GM23338 (cell line): ENCODE measurements around the gene SIVA1. TPM values are rescaled to one million over a fixed set of nuclear protein-coding genes. Genes with fewer than 3 reads are reported as not detected.
A peak's percentile ranks its signal among the peaks of the same experiment; 100 is the strongest.

Source experiments
- ATAC-seq: fragments of 200-7000 bp; cut with Tn5 transposase; 3 replicates; pipeline ENCODE4 v1.9.1; 2020
- DNase-seq: peaks from one replicate; pipeline ENCODE4 v3.0.0-alpha.2; 2015; ENCODE audit warnings: low spot score
- H2AFZ ChIP-seq: fragments of 200-600 bp; sonication (generic); 2 replicates; pipeline ENCODE4 v1.8.0; 2016; ENCODE audit warnings: antibody characterized with exemption, mild to moderate bottlenecking, moderate library complexity
- H3F3A ChIP-seq: fragments of 200-600 bp; sonication (generic); replicated peaks from 2 replicates; pipeline ENCODE4 v1.8.0; 2017; ENCODE audit warnings: antibody characterized with exemption, mixed run types, low read depth
- H3K27ac ChIP-seq: fragments of 200-600 bp; sonication (generic); 2 replicates; pipeline ENCODE4 v1.6.1; 2016; ENCODE audit warnings: low read depth
- H3K27me3 ChIP-seq: fragments of 200-600 bp; sonication (generic); 2 replicates; pipeline ENCODE4 v1.8.0; 2016; ENCODE audit warnings: mild to moderate bottlenecking, mixed run types, moderate library complexity; ENCODE audit not compliant: insufficient read depth
- H3K36me3 ChIP-seq: fragments of 200-600 bp; sonication (generic); 2 replicates; pipeline ENCODE4 v1.8.0; 2016; ENCODE audit warnings: mild to moderate bottlenecking; ENCODE audit not compliant: insufficient read depth
- H3K4me1 ChIP-seq: fragments of 200-600 bp; sonication (generic); 2 replicates; pipeline ENCODE4 v1.8.0; 2016; ENCODE audit warnings: mild to moderate bottlenecking, moderate library complexity; ENCODE audit not compliant: insufficient read depth
- H3K4me2 ChIP-seq: fragments of 200-600 bp; sonication (generic); 2 replicates; pipeline ENCODE4 v1.7.1; 2017; ENCODE audit warnings: mixed run types
- H3K4me3 ChIP-seq: fragments of 200-600 bp; sonication (generic); 2 replicates; pipeline ENCODE4 v1.6.1; 2016; ENCODE audit warnings: mixed run types
- H3K79me2 ChIP-seq: fragments of 200-600 bp; sonication (generic); replicated peaks from 2 replicates; pipeline ENCODE4 v1.8.0; 2017; ENCODE audit warnings: mild to moderate bottlenecking; ENCODE audit not compliant: insufficient read depth
- H3K9me2 ChIP-seq: fragments of 200-600 bp; sonication (generic); 2 replicates; pipeline ENCODE4 v1.8.0; 2017; ENCODE audit not compliant: insufficient read depth
- H4K20me1 ChIP-seq: fragments of 200-600 bp; sonication (generic); replicated peaks from 2 replicates; pipeline ENCODE4 v1.8.0; 2017; ENCODE audit warnings: mild to moderate bottlenecking; ENCODE audit not compliant: insufficient read depth
- H3K27ac Mint-ChIP-seq: 2 replicates; pipeline ENCODE4 v1.8.0; 2020; ENCODE audit warnings: inconsistent platforms, mild to moderate bottlenecking, moderate library complexity, mixed read lengths
- H3K27me3 Mint-ChIP-seq: 3 replicates; pipeline ENCODE4 v1.8.0; 2022; ENCODE audit warnings: low read depth, mild to moderate bottlenecking, moderate library complexity, mixed read lengths, inconsistent platforms; ENCODE audit not compliant: insufficient read depth, poor library complexity
- H3K36me3 Mint-ChIP-seq: 3 replicates; pipeline ENCODE4 v1.8.0; 2021; ENCODE audit warnings: low read depth, mild to moderate bottlenecking, inconsistent platforms, moderate library complexity, mixed read lengths
- H3K4me1 Mint-ChIP-seq: 3 replicates; pipeline ENCODE4 v1.8.0; 2020; ENCODE audit warnings: mild to moderate bottlenecking, inconsistent platforms, mixed read lengths
- H3K4me3 Mint-ChIP-seq: 3 replicates; pipeline ENCODE4 v1.8.0; 2021; ENCODE audit warnings: moderate library complexity, mild to moderate bottlenecking, inconsistent platforms, mixed read lengths
- H3K9me3 Mint-ChIP-seq: 3 replicates; pipeline ENCODE4 v1.8.0; 2020; ENCODE audit warnings: moderate library complexity, mild to moderate bottlenecking, inconsistent platforms, mixed read lengths
- CREB1 ChIP-seq: fragments of 250-450 bp; sonication (Bioruptor Pico); IDR thresholded peaks from 2 replicates; pipeline ENCODE4 v1.5.0; 2020; ENCODE audit warnings: low read depth, mild to moderate bottlenecking, moderate library complexity
- CTCF ChIP-seq, 2 experiments: fragments of 200-600 bp in 1 of 2; sonication (generic) in 1 of 2; conservative IDR thresholded peaks; 2 replicates each; pipeline versions ENCODE4 v1.5.1 to v1.6.1; 2016 to 2017; ENCODE audit warnings: antibody characterized with exemption in 2 of 2, low read depth in 2 of 2, mild to moderate bottlenecking in 2 of 2, moderate library complexity in 1 of 2
- ETS1 ChIP-seq: IDR thresholded peaks from 2 replicates; pipeline ENCODE4 v1.6.1; 2016; ENCODE audit warnings: antibody characterized with exemption
- EZH2 ChIP-seq: fragments of 200-600 bp; sonication (generic); IDR thresholded peaks from one replicate; pipeline ENCODE4 v1.8.0; 2017; ENCODE audit warnings: antibody characterized with exemption, mild to moderate bottlenecking, low read depth; ENCODE audit not compliant: unreplicated experiment
- EZH2phosphoT487 ChIP-seq: fragments of 200-600 bp; sonication (generic); IDR thresholded peaks from one replicate; pipeline ENCODE4 v1.8.1; 2018; ENCODE audit warnings: antibody characterized with exemption; ENCODE audit not compliant: unreplicated experiment
- JUNB ChIP-seq: IDR thresholded peaks from one replicate; pipeline ENCODE4 v1.6.1; 2016; ENCODE audit warnings: antibody characterized with exemption; ENCODE audit not compliant: unreplicated experiment
- NANOG ChIP-seq: IDR thresholded peaks from 2 replicates; pipeline ENCODE4 v1.6.1; 2016; ENCODE audit warnings: antibody characterized with exemption, borderline replicate concordance
- POLR2AphosphoS5 ChIP-seq: IDR thresholded peaks from 2 replicates; pipeline ENCODE4 v1.6.1; 2016; ENCODE audit warnings: antibody characterized with exemption, low read depth
- REST ChIP-seq: IDR thresholded peaks from one replicate; pipeline ENCODE4 v1.6.1; 2018; ENCODE audit warnings: antibody characterized with exemption; ENCODE audit not compliant: unreplicated experiment
- STAT1 ChIP-seq: IDR thresholded peaks from one replicate; pipeline ENCODE4 v1.6.1; 2016; ENCODE audit warnings: antibody characterized with exemption; ENCODE audit not compliant: unreplicated experiment
- ZNF114 ChIP-seq: fragments of 250-450 bp; sonication (Bioruptor Pico); IDR thresholded peaks from 2 replicates; pipeline ENCODE4 v1.5.0; 2020; ENCODE audit warnings: mild to moderate bottlenecking, moderate library complexity
- polyA plus RNA-seq: library from polyadenylated mRNA; unstranded; fragments of >200 nt; fragmentation: Nextera tagmentation; extraction: Ambion mirVana; gene quantifications from 2 replicates; pipeline ENCODE4 v1.2.1, GENCODE V29; 2016
- total RNA-seq: library from RNA; depleted of rRNA; stranded (reverse); fragments of >200 nt; shearing (Covaris generic); gene quantifications from 2 replicates; pipeline ENCODE4 v1.2.3, GENCODE V29; 2014

SIVA1 gene
- total and polyA plus RNA-seq, 2 experiments from 2014 or later, result 215 to 392 TPM

DNA sequence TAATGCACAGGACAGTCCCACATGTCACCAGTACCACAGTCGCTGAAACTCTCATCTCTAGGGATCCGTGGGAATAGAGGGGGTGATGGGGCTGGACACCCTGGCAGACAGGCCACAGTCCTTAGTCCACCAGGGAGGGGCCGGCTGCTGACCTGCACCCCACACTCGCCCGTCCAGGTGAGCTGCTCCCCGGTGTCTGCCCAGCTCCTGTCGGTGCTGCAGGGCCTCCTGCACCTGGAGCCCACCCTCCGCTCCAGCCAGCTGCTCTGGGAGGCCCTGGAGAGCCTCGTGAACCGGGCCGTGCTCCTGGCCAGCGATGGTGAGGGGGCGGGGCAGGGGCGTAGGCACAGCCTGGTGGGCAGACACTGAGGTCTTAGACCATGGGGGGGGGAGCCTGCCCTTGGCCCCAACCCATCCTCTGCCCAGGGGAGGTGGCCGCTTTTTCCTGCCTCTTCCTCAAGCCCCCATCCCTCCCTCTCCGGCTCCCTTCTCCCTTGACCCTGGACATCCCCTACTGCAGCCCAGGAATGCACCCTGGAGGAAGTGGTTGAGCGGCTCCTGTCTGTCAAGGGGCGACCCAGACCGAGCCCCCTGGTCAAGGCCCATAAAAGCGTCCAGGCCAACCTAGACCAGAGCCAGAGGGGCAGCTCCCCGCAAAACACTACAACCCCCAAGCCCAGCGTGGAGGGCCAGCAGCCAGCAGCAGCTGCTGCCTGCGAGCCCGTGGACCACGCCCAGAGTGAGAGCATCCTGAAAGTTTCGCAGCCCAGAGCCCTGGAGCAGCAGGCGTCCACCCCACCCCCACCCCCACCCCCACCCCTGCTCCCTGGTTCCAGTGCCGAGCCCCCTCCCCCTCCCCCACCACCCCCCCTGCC, 46.0 kb upstream of the SIVA1 start:
- peak; percentile 8; the same call in 2 of the 3 replicates for ATAC-seq
- no peak overlapping the region for H2AFZ ChIP-seq
- peaks cover 12% of the 10 kb centered on the region; the same call in 1 of the 2 replicates for H3K36me3 ChIP-seq
- H4K20me1 ChIP-seq, result no peaks in the 10 kb centered on the region
- no peaks in the 10 kb centered on the region for H3K79me2 ChIP-seq
- TF ChIP-seq POLR2AphosphoS5, result 0 out of 2 replicates have a peak, but pooled peaks have one; percentile 16
- no peak for TF ChIP-seq JUNB
- DNase-seq, result peak; percentile 43
- no peaks in the 10 kb centered on the region for H3F3A ChIP-seq
- no peak overlapping the region for H3K27ac ChIP-seq
- peaks cover 19% of the 10 kb centered on the region for H3K9me3 Mint-ChIP-seq
- H3K4me3 Mint-ChIP-seq, result no peak overlapping the region
- H3K4me3 ChIP-seq, result no peak overlapping the region
- peaks cover 7% of the 10 kb centered on the region for H3K27me3 Mint-ChIP-seq
- H3K4me2 ChIP-seq, result peak overlapping the region; percentile 51
- no peaks in the 10 kb centered on the region for H3K27me3 ChIP-seq
- 0 out of 2 replicates have a peak, but pooled peaks cover 9% of the 10 kb centered on the region for H3K4me1 ChIP-seq
- no peaks in the 10 kb centered on the region for H3K9me2 ChIP-seq
- peaks cover 37% of the 10 kb centered on the region for H3K36me3 Mint-ChIP-seq
- no peak overlapping the region for H3K27ac Mint-ChIP-seq
- peaks cover 9% of the 10 kb centered on the region; the same call in 2 of the 3 replicates for H3K4me1 Mint-ChIP-seq

- DNase-seq (peak; percentile 49), ATAC-seq (peak; percentile 37)
- Histone ChIP-seq H4K20me1 (no peaks in the 10 kb centered on the region), H2AFZ (no peak overlapping the region), H3K9me2 (no peaks in the 10 kb centered on the region), H3F3A (no peaks in the 10 kb centered on the region), H3K4me2 (no peak overlapping the region), H3K36me3 (peaks cover 12% of the 10 kb centered on the region; the same call in 1 of the 2 replicates), H3K4me1 (0 out of 2 replicates have a peak, but pooled peaks cover 9% of the 10 kb centered on the region), H3K27ac (no peak overlapping the region), H3K4me3 (no peak overlapping the region), H3K79me2 (no peaks in the 10 kb centered on the region), H3K27me3 (no peaks in the 10 kb centered on the region)
- no peak overlapping the region for H3K4me3 Mint-ChIP-seq
- H3K27ac Mint-ChIP-seq, result no peak overlapping the region
- H3K4me1 Mint-ChIP-seq, result peaks cover 9% of the 10 kb centered on the region; the same call in 2 of the 3 replicates
- H3K36me3 Mint-ChIP-seq, result peaks cover 34% of the 10 kb centered on the region
- H3K9me3 Mint-ChIP-seq, result peaks cover 19% of the 10 kb centered on the region
- peaks cover 6% of the 10 kb centered on the region for H3K27me3 Mint-ChIP-seq
- TF ChIP-seq CTCF (conservative IDR thresholded peaks at IDR 0.05; ENCODE audit: low read depth in 2 of 2), result no peak
- no peak for TF ChIP-seq EZH2
- TF ChIP-seq ZNF114, result no peak
- TF ChIP-seq REST, result no peak
- no peak for TF ChIP-seq ETS1
- TF ChIP-seq STAT1, result no peak
- TF ChIP-seq NANOG, result no peak
- no peak for TF ChIP-seq EZH2phosphoT487
- TF ChIP-seq CREB1 (CRISPR knock-in tag), result no peak
These were observed 45.0 kb upstream of the SIVA1 start for GRCh38 chr14:104707608-104708595.
